Fibroblast of lung (primary cell): ENCODE measurements around the gene MBNL2. TPM values are rescaled to one million over a fixed set of nuclear protein-coding genes. Genes with fewer than 3 reads are reported as not detected.

ENCODE experiments used
- DNase-seq, 2 donors: peaks; one replicate each; pipeline versions ENCODE4 v3.0.0 to v3.0.0-alpha.2; 2010; ENCODE audit warnings: low read depth in 2 of 2
- H2AFZ ChIP-seq: 2 replicates; pipeline ENCODE4 v1.5.1; 2012; ENCODE audit warnings: low read length, control low read depth, inconsistent platforms
- H3K27ac ChIP-seq: 2 replicates; pipeline ENCODE4 v1.5.1; 2011; ENCODE audit warnings: low read length, control low read depth; ENCODE audit not compliant: insufficient read depth
- H3K27me3 ChIP-seq: 2 replicates; pipeline ENCODE4 v1.5.1; 2011; ENCODE audit warnings: mild to moderate bottlenecking, low read length; ENCODE audit not compliant: control insufficient read depth, insufficient read depth
- H3K36me3 ChIP-seq: 2 replicates; pipeline ENCODE4 v1.5.1; 2011; ENCODE audit warnings: low read length; ENCODE audit not compliant: control insufficient read depth, insufficient read depth
- H3K4me1 ChIP-seq: 2 replicates; pipeline ENCODE4 v1.5.1; 2011; ENCODE audit warnings: low read length; ENCODE audit not compliant: control insufficient read depth, insufficient read depth; ENCODE audit errors: extremely low read depth
- H3K4me2 ChIP-seq: 2 replicates; pipeline ENCODE4 v1.5.1; 2011; ENCODE audit warnings: low read length, control low read depth; ENCODE audit not compliant: insufficient read depth; ENCODE audit errors: extremely low read depth
- H3K4me3 ChIP-seq, 4 experiments: fragments of 200-600 bp in 1 of 4; sonication (generic) in 1 of 4; replicated peaks in 1 of 4; 2 replicates each; pipeline ENCODE4 v1.5.1; 2011 to 2016; ENCODE audit warnings: low read length in 4 of 4, low read depth in 3 of 4, mild to moderate bottlenecking in 3 of 4, control low read depth in 2 of 4, inconsistent platforms in 1 of 4, mixed read lengths in 1 of 4; ENCODE audit not compliant: insufficient read depth in 1 of 4; ENCODE audit errors: control extremely low read depth in 1 of 4
- H3K79me2 ChIP-seq: 2 replicates; pipeline ENCODE4 v1.5.1; 2012; ENCODE audit warnings: mild to moderate bottlenecking, low read length, inconsistent platforms; ENCODE audit not compliant: control insufficient read depth, insufficient read depth
- H3K9ac ChIP-seq: 2 replicates; pipeline ENCODE4 v1.5.1; 2011; ENCODE audit warnings: mild to moderate bottlenecking, low read length, control low read depth; ENCODE audit not compliant: insufficient read depth
- H3K9me3 ChIP-seq: 2 replicates; pipeline ENCODE4 v1.5.1; 2012; ENCODE audit warnings: low read depth, low read length; ENCODE audit not compliant: control insufficient read depth, insufficient read depth
- H4K20me1 ChIP-seq: 2 replicates; pipeline ENCODE4 v1.5.1; 2011; ENCODE audit warnings: low read length; ENCODE audit not compliant: control insufficient read depth, insufficient read depth; ENCODE audit errors: extremely low read depth
- CTCF ChIP-seq, 2 donors: IDR thresholded peaks in 1 of 2; conservative IDR thresholded peaks in 1 of 2; 1 replicate in 1 of 2; 2 replicates in 1 of 2; pipeline ENCODE4 v1.5.1; 2011 to 2012; ENCODE audit warnings: low read length in 2 of 2, control low read depth in 1 of 2, inconsistent platforms in 1 of 2, low read depth in 1 of 2, mild to moderate bottlenecking in 1 of 2
- EZH2 ChIP-seq: IDR thresholded peaks from 2 replicates; pipeline ENCODE4 v1.5.1; 2012; ENCODE audit warnings: low read length, control low read depth, mild to moderate bottlenecking; ENCODE audit errors: missing control alignments
- polyA plus RNA-seq, 2 donors: library from polyadenylated mRNA; depleted of rRNA in 1 of 2; stranded (reverse) in 1 of 2; unstranded in 1 of 2; fragments of >200 nt; gene quantifications; 2 replicates each; pipeline ENCODE4 v1.2.1, GENCODE V29; 2011 to 2012; ENCODE audit warnings: missing spikeins in 1 of 2
- total RNA-seq: library from RNA; depleted of rRNA; stranded (reverse); fragments of >200 nt; gene quantifications from 2 replicates; pipeline ENCODE4 v1.2.1, GENCODE V29; 2014

Gene MBNL2
- total and polyA plus RNA-seq, 2 donors (not counting 1 experiment from before 2014, with no cell fraction given): 48.9 to 61.1 TPM

GRCh38 chr13:97231829-97232196 is 9.7 kb downstream of the MBNL2 start:
- Histone ChIP-seq H3K4me3 (no peak overlapping the region), H3K4me1 (peaks cover 8% of the 10 kb centered on the region), H3K9ac (no peak overlapping the region), H3K4me2 (peak overlapping the region; percentile 18), H3K27me3 (no peaks in the 10 kb centered on the region), H3K9me3 (no peaks in the 10 kb centered on the region), H3K27ac (peak overlapping the region; percentile 61), H4K20me1 (no peaks in the 10 kb centered on the region), H3K79me2 (peaks cover 88% of the 10 kb centered on the region), H2AFZ (no peak overlapping the region), H3K36me3 (no peaks in the 10 kb centered on the region)
- DNase-seq: peak in 1 of 2 donors; percentile 86
- no peak for TF ChIP-seq EZH2
- no peak for TF ChIP-seq CTCF (conservative IDR thresholded peaks at IDR 0.05 in 1 of 2, IDR thresholded peaks at IDR 0.05 in 1 of 2; ENCODE audit: low read depth in 1 of 2, low read length in 2 of 2)

- no peak overlapping the region for H2AFZ ChIP-seq
- no peak overlapping the region for H3K4me3 ChIP-seq
- H3K36me3 ChIP-seq: no peaks in the 10 kb centered on the region
- TF ChIP-seq EZH2 (no peak), CTCF (conservative IDR thresholded peaks at IDR 0.05 in 1 of 2, IDR thresholded peaks at IDR 0.05 in 1 of 2; ENCODE audit: low read depth in 1 of 2, low read length in 2 of 2) (no peak)
- peaks cover 8% of the 10 kb centered on the region for H3K4me1 ChIP-seq
- no peak for DNase-seq
- no peak overlapping the region for H3K27ac ChIP-seq
- H3K9ac ChIP-seq: no peak overlapping the region
- H3K79me2 ChIP-seq: peaks cover 88% of the 10 kb centered on the region
- H3K4me2 ChIP-seq: no peak overlapping the region
- H3K9me3 ChIP-seq: no peaks in the 10 kb centered on the region
- H4K20me1 ChIP-seq: no peaks in the 10 kb centered on the region
- no peaks in the 10 kb centered on the region for H3K27me3 ChIP-seq
Measured at GRCh38 chr13:97233499-97233898, 11.4 kb downstream of the MBNL2 start.

GRCh38 chr13:97234236-97234635 is 12.1 kb downstream of the MBNL2 start:
- Histone ChIP-seq H3K4me3 (no peak overlapping the region), H2AFZ (no peak overlapping the region), H3K79me2 (peaks cover 84% of the 10 kb centered on the region), H3K27me3 (no peaks in the 10 kb centered on the region), H3K4me2 (no peak overlapping the region), H4K20me1 (no peaks in the 10 kb centered on the region), H3K9ac (no peak overlapping the region), H3K36me3 (no peaks in the 10 kb centered on the region), H3K4me1 (peaks cover 8% of the 10 kb centered on the region), H3K9me3 (no peaks in the 10 kb centered on the region), H3K27ac (no peak overlapping the region)
- DNase-seq: no peak
- no peak for TF ChIP-seq CTCF (conservative IDR thresholded peaks at IDR 0.05 in 1 of 2, IDR thresholded peaks at IDR 0.05 in 1 of 2; ENCODE audit: low read depth in 1 of 2, low read length in 2 of 2)
- no peak for TF ChIP-seq EZH2
